Measurements from ENCODE around the gene SMPDL3A.

GRCh38 chr6:122740936-122741335 is 48.1 kb upstream of the SMPDL3A start:
- TF ChIP-seq POLR2AphosphoS5 (IDR thresholded peaks at IDR 0.05): no peak
- TF ChIP-seq CTCF (IDR thresholded peaks at IDR 0.05): no peak
- TF ChIP-seq POLR2A (IDR thresholded peaks at IDR 0.05): no peak

Measured in breast epithelium (tissue), 3 donors.